Neural progenitor cell (in vitro differentiated cells): ENCODE data around the gene AMN. TPM values are rescaled to one million over a fixed set of nuclear protein-coding genes. Genes with fewer than 3 reads are reported as not detected.

Experiments used
- DNase-seq: peaks from one replicate; pipeline ENCODE4 v3.0.0-alpha.2; 2016; ENCODE audit warnings: low spot score
- H2AFZ ChIP-seq: fragments of 200-600 bp; sonication (generic); replicated peaks from 2 replicates; pipeline ENCODE4 v1.6.1; 2016; ENCODE audit warnings: antibody characterized with exemption
- H3F3A ChIP-seq: fragments of 200-600 bp; sonication (generic); 2 replicates; pipeline ENCODE4 v1.6.1; 2016; ENCODE audit warnings: antibody characterized with exemption, low read depth
- H3K27ac ChIP-seq: fragments of 200-600 bp; sonication (generic); 2 replicates; pipeline ENCODE4 v1.5.1; 2016; ENCODE audit warnings: mild to moderate bottlenecking
- H3K27me3 ChIP-seq: fragments of 200-600 bp; sonication (generic); 2 replicates; pipeline ENCODE4 v1.6.1; 2016; ENCODE audit warnings: mild to moderate bottlenecking, moderate library complexity
- H3K36me3 ChIP-seq: fragments of 200-600 bp; sonication (generic); 2 replicates; pipeline ENCODE4 v1.5.1; 2016
- H3K4me1 ChIP-seq: fragments of 200-600 bp; sonication (generic); 2 replicates; pipeline ENCODE4 v1.6.1; 2016; ENCODE audit warnings: mixed run types
- H3K4me2 ChIP-seq: fragments of 200-600 bp; sonication (generic); 2 replicates; pipeline ENCODE4 v1.6.1; 2016
- H3K4me3 ChIP-seq: fragments of 200-600 bp; sonication (generic); 2 replicates; pipeline ENCODE4 v1.5.1; 2016
- H3K79me2 ChIP-seq: fragments of 200-600 bp; sonication (generic); 2 replicates; pipeline ENCODE4 v1.6.1; 2016; ENCODE audit warnings: low read depth
- H3K9ac ChIP-seq: fragments of 200-600 bp; sonication (generic); 2 replicates; pipeline ENCODE4 v1.6.1; 2016
- H3K9me3 ChIP-seq: fragments of 200-600 bp; sonication (generic); 2 replicates; pipeline ENCODE4 v1.5.1; 2016; ENCODE audit warnings: low read depth
- H4K20me1 ChIP-seq: fragments of 200-600 bp; sonication (generic); 2 replicates; pipeline ENCODE4 v1.6.1; 2016; ENCODE audit warnings: low read depth
- H3K27ac Mint-ChIP-seq: 3 replicates; pipeline ENCODE4 v1.8.0; 2021; ENCODE audit warnings: mixed read lengths
- H3K27me3 Mint-ChIP-seq: 2 replicates; pipeline ENCODE4 v1.8.0; 2022; ENCODE audit warnings: low read depth, mild to moderate bottlenecking, inconsistent platforms, moderate library complexity, mixed read lengths; ENCODE audit not compliant: insufficient read depth
- H3K36me3 Mint-ChIP-seq: 3 replicates; pipeline ENCODE4 v1.8.0; 2021; ENCODE audit warnings: mixed read lengths
- H3K4me1 Mint-ChIP-seq: 3 replicates; pipeline ENCODE4 v1.8.0; 2021; ENCODE audit warnings: mixed read lengths
- H3K4me3 Mint-ChIP-seq: 3 replicates; pipeline ENCODE4 v1.8.0; 2021; ENCODE audit warnings: mild to moderate bottlenecking, moderate library complexity, mixed read lengths
- H3K9me3 Mint-ChIP-seq: 3 replicates; pipeline ENCODE4 v1.8.0; 2020; ENCODE audit warnings: mixed read lengths
- EZH2 ChIP-seq: fragments of 200-600 bp; sonication (generic); IDR thresholded peaks from 2 replicates; pipeline ENCODE4 v1.6.1; 2017; ENCODE audit warnings: antibody characterized with exemption, mild to moderate bottlenecking, moderate library complexity
- EZH2phosphoT487 ChIP-seq: fragments of 200-600 bp; sonication (generic); IDR thresholded peaks from 2 replicates; pipeline ENCODE4 v1.6.1; 2017; ENCODE audit warnings: antibody characterized with exemption
- total RNA-seq: library from RNA; depleted of rRNA; stranded (reverse); fragments of >200 nt; gene quantifications from 2 replicates; pipeline ENCODE4 v1.2.3, GENCODE V29; 2015; ENCODE audit warnings: low replicate concordance
- TF ChIP-seq, protein P1 (sequence below): fragments of 200-600 bp; sonication (generic); IDR thresholded peaks from 2 replicates; pipeline ENCODE4 v1.5.1; 2017; ENCODE audit warnings: antibody characterized with exemption, mild to moderate bottlenecking

AMN gene
- total RNA-seq, 1 donor from 2014 or later, result not detected

DNA sequence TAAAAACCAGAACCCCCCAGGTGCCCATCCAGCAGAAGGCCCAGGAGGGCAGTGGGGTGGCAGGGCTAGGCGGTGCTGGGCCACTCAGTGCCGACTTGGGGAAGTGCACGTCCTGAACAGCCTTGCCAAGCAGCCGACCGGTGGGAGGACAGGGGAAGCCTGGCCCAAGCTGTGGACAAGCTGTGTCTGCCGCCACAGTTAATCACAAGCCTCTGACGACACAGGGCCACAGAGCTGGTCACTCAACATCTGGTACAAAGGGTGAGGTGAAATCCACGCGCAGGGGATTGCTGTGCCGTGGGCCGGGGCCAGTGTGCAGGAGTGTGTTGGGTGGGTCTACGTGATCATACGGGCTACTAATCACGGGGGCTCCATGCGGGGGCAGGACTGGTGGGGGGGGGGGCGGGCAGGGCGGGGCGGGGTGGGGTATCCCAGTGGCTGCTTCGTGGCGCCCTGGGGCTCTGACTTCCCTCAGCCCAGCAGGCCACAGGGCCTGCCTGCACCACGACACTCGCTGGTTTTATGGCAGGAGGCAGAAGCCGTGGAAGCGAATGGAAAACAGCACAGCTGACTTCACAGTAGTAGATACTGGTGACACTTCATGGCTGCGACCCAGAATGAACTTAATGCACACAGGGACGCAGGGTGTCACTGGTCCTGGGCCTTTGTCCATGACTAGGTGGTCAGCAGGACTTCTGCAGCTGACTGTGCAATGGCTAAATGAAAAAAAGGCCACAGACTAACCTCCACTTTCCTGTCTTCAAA lies 10.2 kb downstream of the AMN start:
- H3K27me3 ChIP-seq, result peaks cover 43% of the 10 kb centered on the region
- H3K36me3 ChIP-seq, result no peaks in the 10 kb centered on the region
- no peaks in the 10 kb centered on the region for H3K79me2 ChIP-seq
- H3K9ac ChIP-seq, result no peak overlapping the region
- no peak overlapping the region for H3K4me3 ChIP-seq
- Mint-ChIP-seq H3K9me3 (no peaks in the 10 kb centered on the region), H3K4me3 (no peak overlapping the region), H3K27me3 (peaks cover 19% of the 10 kb centered on the region), H3K36me3 (peaks cover 16% of the 10 kb centered on the region), H3K4me1 (no peaks in the 10 kb centered on the region), H3K27ac (no peak overlapping the region)
- no peak for DNase-seq
- no peak for TF ChIP-seq EZH2
- TF ChIP-seq, protein P1, sequence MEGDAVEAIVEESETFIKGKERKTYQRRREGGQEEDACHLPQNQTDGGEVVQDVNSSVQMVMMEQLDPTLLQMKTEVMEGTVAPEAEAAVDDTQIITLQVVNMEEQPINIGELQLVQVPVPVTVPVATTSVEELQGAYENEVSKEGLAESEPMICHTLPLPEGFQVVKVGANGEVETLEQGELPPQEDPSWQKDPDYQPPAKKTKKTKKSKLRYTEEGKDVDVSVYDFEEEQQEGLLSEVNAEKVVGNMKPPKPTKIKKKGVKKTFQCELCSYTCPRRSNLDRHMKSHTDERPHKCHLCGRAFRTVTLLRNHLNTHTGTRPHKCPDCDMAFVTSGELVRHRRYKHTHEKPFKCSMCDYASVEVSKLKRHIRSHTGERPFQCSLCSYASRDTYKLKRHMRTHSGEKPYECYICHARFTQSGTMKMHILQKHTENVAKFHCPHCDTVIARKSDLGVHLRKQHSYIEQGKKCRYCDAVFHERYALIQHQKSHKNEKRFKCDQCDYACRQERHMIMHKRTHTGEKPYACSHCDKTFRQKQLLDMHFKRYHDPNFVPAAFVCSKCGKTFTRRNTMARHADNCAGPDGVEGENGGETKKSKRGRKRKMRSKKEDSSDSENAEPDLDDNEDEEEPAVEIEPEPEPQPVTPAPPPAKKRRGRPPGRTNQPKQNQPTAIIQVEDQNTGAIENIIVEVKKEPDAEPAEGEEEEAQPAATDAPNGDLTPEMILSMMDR, result no peak
- TF ChIP-seq EZH2phosphoT487, result no peak
- H3K9me3 ChIP-seq, result no peaks in the 10 kb centered on the region
- H3F3A ChIP-seq, result peaks cover 10% of the 10 kb centered on the region
- no peak overlapping the region for H3K4me2 ChIP-seq
- peaks cover 17% of the 10 kb centered on the region for H3K4me1 ChIP-seq
- peaks cover 26% of the 10 kb centered on the region for H4K20me1 ChIP-seq
- H2AFZ ChIP-seq, result no peak overlapping the region
- no peak overlapping the region for H3K27ac ChIP-seq

DNA sequence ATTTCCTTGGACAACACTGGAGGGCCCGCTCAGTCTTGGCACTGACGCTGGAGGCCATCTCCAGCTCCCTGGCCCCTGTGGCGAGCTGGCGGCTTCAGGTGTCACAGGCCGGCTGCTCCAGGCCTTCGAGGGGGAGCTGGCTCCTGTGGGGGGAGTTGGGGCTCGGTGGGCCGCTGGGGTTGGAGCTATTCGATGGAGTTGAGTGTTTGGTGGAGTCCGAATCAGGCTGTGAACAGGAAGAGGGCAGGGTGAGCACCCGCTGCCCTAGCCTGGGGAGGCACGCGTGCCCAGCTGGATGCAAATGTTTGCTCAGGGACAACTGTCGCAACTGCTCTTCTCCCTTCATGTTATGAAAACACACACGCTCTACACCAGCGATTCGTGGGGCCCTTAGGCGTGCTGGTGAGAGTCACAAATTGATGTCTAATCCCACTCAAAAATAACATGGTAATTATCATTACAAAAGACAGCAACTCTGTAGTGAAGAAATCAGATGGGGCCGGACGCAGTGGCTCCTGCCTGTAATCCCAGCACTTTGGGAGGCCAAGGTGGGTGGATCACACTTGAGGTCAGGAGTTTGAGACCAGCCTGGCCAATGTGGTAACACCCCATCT lies 11.3 kb downstream of the AMN start:
- Mint-ChIP-seq H3K36me3 (peaks cover 16% of the 10 kb centered on the region), H3K4me3 (no peak overlapping the region), H3K4me1 (no peaks in the 10 kb centered on the region), H3K9me3 (no peaks in the 10 kb centered on the region), H3K27ac (no peak overlapping the region), H3K27me3 (peaks cover 15% of the 10 kb centered on the region)
- no peak for DNase-seq
- H3F3A ChIP-seq, result peaks cover 8% of the 10 kb centered on the region
- peaks cover 32% of the 10 kb centered on the region for H3K27me3 ChIP-seq
- H3K4me2 ChIP-seq, result no peak overlapping the region
- H3K4me1 ChIP-seq, result peaks cover 11% of the 10 kb centered on the region
- H3K36me3 ChIP-seq, result no peaks in the 10 kb centered on the region
- no peaks in the 10 kb centered on the region for H3K79me2 ChIP-seq
- no peak overlapping the region for H3K27ac ChIP-seq
- no peak overlapping the region for H2AFZ ChIP-seq
- TF ChIP-seq EZH2phosphoT487 (no peak), EZH2 (no peak)
- TF ChIP-seq, protein P1, result no peak
- H3K9me3 ChIP-seq, result no peaks in the 10 kb centered on the region
- H3K4me3 ChIP-seq, result no peak overlapping the region
- peaks cover 26% of the 10 kb centered on the region for H4K20me1 ChIP-seq
- no peak overlapping the region for H3K9ac ChIP-seq

DNA sequence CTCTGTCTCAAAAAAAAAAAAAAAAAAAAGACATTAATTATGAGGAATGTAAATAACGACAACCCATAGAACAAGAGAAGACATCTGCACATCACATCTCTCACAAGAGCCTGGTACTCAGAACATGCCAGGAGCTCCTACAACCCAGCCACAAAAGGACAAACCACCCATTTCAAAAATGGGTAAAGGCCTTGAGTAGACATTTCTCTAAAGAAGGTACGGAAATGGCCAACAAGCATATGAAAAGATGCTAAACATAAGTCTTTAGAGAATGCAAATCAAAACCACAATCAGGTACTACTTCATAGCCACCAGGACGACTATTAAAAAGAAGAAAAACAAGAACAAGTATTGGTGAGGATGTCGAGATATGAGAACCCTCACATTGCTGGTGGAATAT lies 13.3 kb downstream of the AMN start:
- Histone ChIP-seq H3K4me3 (no peak overlapping the region), H3K4me2 (no peak overlapping the region), H3K4me1 (no peaks in the 10 kb centered on the region), H3K79me2 (no peaks in the 10 kb centered on the region), H3K27ac (no peak overlapping the region), H3K9ac (no peak overlapping the region), H3K9me3 (no peaks in the 10 kb centered on the region), H4K20me1 (peaks cover 8% of the 10 kb centered on the region), H3K27me3 (peaks cover 12% of the 10 kb centered on the region), H2AFZ (no peak overlapping the region), H3K36me3 (no peaks in the 10 kb centered on the region), H3F3A (peaks cover under 1% of the 10 kb centered on the region)
- Mint-ChIP-seq H3K36me3 (peaks cover 25% of the 10 kb centered on the region), H3K27me3 (peaks cover 11% of the 10 kb centered on the region), H3K4me3 (no peak overlapping the region), H3K9me3 (no peaks in the 10 kb centered on the region), H3K27ac (no peak overlapping the region), H3K4me1 (no peaks in the 10 kb centered on the region)
- no peak for DNase-seq
- TF ChIP-seq, protein P1, result no peak
- TF ChIP-seq EZH2phosphoT487 (no peak), EZH2 (no peak)
